ENCODE data around the gene CYP3A4.
"Not testable (repeated sequence)": the region's sequence is repeated elsewhere in the genome, so short reads cannot be mapped to it uniquely, and the experiment has no call there.

CYP3A4 gene

DNA sequence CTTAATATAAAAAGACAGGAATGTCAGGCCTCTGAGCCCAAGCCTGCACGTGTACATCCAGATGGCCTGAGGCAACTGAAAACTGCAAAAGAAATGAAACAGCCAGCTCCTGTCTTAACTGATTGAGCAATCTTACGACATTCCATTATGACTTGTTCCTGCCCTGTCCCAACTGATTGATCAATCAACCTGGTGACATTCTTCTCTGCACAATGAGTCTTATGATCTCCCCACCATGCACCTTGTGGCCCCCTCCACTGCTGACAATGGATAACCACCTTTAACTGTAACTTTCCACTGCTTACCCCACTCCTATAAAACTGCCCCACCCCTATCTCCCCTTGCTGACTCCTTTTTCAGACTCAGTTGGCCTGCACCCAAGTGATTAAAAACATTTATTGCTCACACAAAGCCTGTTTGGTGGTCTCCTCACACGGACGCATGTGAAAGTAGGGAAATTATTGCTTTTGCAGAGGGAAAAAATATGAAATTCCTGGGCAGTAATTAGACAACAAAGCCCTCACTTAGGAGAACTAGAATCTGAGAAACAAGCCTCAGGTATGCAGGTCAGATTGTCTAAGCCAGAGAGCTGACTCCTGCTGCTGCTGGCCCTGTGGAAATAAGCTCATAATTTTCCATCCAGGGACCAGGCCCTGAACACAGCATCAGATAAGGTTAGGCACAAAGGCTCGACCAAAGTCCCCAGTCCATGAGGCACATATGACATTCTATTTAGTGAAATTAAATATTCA is 54.3 kb downstream of the CYP3A4 start:
- in situ Hi-C loops (cut with HindIII; ENCODE audit: low sequenced_read_pairs): no loop called here

DNA sequence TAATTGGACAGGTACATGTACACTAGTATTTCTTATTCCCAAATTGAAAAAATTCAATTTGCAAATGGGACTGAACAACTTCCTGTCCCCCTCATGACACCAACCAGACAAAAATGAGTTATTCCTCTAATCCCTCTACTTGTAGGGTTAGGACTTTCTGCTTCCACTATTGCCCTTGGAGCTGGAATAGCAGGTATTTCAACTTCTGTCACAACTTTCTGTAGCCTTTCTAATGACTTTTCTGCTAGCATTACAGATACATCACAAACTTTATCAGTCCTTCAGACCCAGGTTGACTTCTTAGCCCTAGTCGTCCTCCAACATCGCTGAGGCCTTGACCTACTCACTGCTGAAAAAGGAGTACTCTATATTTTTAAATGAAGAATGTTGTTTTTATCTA is 55.4 kb downstream of the CYP3A4 start:
- in situ Hi-C loops (cut with HindIII; ENCODE audit: low sequenced_read_pairs): no loop called here

DNA sequence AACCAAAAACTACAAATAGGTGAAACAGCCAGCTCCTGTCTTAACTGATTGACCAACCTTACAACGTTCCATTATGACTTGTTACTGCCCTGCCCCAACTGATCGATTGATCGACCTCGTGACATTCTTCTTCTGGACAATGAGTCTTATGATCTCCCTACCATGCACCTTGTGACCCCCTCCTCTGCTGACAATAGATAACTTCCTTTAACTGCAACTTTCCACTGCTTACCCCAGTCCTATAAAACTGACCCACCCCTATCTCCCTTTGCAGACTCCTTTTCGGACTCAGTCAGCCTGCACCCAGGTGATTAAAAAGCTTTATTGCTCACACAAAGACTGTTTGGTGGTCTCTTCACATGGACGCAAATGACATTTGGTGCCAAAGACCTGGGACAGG is 60.8 kb downstream of the CYP3A4 start:
- in situ Hi-C loops (cut with HindIII; ENCODE audit: low sequenced_read_pairs): not testable (repeated sequence)

DNA sequence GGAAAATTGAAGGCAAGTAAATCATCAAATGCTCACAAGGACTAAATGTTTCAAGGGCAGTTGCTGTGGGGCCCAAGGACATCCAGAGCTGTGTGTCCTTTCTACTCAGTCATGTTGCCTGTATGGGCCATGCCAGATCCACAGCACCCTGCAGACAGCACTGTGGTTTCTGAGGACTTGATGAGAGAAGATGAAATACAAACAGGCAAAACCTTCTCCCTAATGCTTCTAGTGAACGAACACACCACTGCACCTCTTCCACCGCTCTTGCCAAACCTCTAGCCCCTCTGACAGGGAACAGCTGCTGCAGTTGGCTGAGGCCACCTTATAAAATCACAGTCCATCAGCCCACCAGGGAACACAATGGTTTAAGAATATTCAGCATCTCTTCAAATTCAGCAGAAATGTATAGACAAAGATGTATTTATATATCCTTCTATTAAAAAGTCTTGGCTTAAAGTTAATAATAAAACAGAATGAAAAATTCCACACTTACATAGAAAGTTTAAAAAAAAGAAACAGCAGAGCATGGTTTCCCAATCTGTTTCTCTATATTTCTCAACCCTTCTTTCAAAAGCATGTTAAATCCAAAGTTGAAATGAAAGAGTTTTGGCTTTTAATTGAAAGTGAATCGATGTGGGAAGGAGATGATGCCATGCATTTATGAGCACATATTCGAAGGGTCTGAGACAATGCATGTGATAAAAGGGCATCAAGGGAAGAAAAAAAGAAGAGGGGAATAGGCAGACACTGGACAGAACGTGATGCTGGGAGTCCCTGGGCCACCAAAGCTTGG is 63.0 kb downstream of the CYP3A4 start:
- in situ Hi-C loops (cut with HindIII; ENCODE audit: low sequenced_read_pairs): no loop called here

DNA sequence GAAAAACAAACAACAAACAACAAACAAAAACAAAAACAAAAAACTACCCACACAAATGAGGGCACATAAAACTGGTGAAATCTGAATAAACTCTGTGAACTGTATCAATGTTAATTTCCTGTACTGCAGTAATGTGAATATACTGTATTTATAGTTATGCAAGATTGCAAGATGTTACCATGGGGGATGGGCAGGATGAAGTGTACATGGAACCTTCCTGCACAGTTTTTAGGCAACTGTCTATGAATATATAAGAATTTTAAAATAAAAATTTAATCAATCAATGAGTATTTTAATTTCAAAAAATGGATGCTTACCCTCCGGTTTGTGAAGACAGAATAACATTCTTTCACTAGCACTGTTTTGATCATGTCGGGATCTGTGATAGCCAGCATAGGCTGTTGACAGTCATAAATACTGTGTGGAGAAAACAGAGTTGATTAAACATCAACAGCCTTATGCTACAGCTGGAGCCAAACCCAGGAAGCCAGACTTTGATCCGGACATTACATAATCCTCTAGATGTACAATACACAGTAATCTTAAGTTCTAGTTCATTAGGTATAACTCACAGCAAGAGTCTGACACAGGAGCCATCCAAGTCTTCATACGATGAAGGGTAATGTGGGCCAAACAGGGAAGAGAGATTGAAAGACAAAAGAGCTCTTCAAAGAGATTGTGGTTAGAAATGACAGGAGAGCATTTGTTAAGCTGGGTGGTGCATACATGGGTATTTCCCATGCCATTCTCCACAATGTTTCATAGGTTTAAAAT is 63.8 kb downstream of the CYP3A4 start:
- in situ Hi-C loops (cut with HindIII; ENCODE audit: low sequenced_read_pairs): no loop called here

DNA sequence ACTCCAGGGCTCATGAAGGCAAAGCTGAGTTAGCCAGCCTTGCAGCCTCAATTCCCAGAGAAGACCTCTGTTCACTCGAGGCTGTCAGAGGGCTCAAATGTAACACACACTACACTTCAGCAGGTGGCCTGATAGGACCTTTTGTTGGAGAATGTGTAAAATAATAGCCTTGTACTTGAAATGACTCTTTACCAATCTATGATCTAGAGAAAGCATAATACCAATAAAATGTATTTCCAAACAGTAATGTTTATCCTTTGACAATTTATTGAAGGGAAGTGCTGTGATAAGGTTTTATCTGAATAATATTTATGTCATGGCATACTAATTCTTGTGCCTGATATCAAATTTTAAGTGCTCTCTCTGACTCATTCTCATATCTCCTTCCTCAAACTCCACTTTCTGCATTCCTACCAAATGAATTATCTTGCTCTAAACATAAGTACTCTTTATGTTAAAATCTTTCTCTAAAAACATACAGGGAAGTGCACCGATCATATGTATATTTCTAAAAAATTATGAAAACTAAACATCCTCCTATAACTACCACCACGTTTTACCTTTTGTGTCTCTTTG is 69.9 kb downstream of the CYP3A4 start:
- in situ Hi-C loops (cut with HindIII; ENCODE audit: low sequenced_read_pairs): no loop called here

DNA sequence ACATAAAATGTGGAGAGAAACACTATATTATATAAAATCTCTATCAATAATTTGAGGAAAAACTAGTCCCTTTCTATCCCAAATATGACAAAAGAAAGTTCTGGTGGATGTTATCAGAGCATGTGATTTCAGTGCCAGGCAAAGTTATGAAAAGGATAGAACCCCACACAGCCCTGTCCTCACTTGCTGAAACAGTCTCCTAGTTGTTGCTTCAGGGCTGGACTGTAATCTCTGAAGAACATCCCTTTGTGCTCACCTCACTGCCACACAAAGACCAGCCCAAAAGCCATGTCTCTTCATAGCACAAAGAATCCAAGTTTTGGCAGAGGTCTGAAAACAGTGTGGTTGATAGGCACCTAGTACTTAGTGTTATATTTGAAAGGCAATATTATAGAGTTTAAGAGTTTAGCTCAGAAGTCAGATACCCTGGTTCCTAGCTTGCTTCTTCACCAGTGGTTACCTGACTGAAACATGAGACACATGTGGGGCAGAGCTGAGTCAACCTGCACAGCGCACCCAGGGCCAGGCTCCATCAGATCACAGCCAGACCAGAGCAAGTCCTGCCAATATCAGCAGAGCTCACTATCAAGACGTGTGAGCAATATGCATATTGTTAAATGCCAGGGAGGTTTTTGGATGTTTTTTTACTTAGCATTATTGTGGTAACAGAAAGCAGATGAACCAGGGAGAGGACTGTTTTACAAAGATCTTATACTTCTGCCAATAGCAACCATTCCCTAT is 74.0 kb downstream of the CYP3A4 start:
- in situ Hi-C loops (cut with HindIII; ENCODE audit: low sequenced_read_pairs): no loop called here

DNA sequence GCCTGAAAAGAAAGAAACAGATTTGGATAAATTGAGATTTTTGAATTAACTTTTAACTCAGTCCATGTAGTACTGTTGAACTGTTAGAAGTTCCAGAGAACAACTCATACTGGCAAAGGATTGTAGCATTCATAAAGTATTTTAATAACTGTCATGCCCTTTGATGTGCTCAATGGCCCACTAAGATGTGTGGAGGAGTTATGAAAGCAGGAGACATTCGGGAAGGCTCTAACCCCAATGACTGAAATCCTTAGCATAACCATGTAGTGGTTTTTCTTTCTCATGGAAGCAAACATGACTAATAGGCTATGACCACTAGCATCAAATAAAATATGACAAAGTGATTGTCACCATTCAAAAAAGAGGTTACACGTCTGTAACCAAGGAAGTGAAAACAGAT is 74.7 kb downstream of the CYP3A4 start:
- in situ Hi-C loops (cut with HindIII; ENCODE audit: low sequenced_read_pairs): no loop called here

DNA sequence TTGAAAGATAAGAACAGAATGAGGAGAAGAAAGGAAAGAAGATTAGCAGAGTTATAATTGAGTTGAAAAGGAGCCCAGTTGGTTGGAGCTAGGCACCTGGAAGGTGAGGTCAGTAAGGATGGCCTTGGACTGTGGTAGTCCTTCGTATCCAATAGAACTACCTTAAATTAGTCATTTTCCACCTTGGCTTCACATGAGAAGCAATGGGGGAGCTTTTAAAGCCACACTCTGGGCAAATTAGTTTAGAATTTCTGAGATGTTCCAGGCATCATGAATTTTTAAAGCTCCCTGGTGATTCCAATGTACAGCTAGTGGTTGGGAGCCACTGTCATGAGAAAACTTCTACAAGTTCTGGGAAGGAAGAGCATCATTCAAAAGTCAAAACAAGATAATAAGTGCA is 76.9 kb downstream of the CYP3A4 start:
- in situ Hi-C loops (cut with HindIII; ENCODE audit: low sequenced_read_pairs): no loop called here
